Peyer's patch (tissue), 4 donors: Measurements from ENCODE around the gene SEC22B. TPM values are rescaled to one million over a fixed set of nuclear protein-coding genes. Genes with fewer than 3 reads are reported as not detected.
A peak's percentile ranks its signal among the peaks of the same experiment; 100 is the strongest.
"Not testable (repeated sequence)": the region's sequence is repeated elsewhere in the genome, so short reads cannot be mapped to it uniquely, and the experiment has no call there.

Experiments used
- DNase-seq, 3 donors: peaks; one replicate each; pipeline ENCODE4 v3.0.0-alpha.2; 2017 to 2019
- H3K27ac ChIP-seq, 4 donors: fragments of 200-600 bp; sonication (generic); one replicate each; pipeline ENCODE4 v1.5.1; 2016 to 2019
- H3K27me3 ChIP-seq, 2 donors: fragments of 200-600 bp; sonication (generic); one replicate each; pipeline ENCODE4 v1.5.1; 2019
- H3K36me3 ChIP-seq, 3 donors: fragments of 200-600 bp; sonication (generic); one replicate each; pipeline ENCODE4 v1.5.1; 2016 to 2019
- H3K4me1 ChIP-seq, 4 donors: fragments of 200-600 bp; sonication (generic); one replicate each; pipeline ENCODE4 v1.5.1; 2016 to 2019
- H3K4me3 ChIP-seq, 4 donors: fragments of 200-600 bp; sonication (generic); 1 replicate in 3 of 4; 2 replicates in 1 of 4; pipeline ENCODE4 v1.5.1; 2016 to 2019; ENCODE audit warnings: mild to moderate bottlenecking in 1 of 4
- H3K9me3 ChIP-seq, 4 donors: fragments of 200-600 bp; sonication (generic); one replicate each; pipeline ENCODE4 v1.5.1; 2016 to 2019; ENCODE audit warnings: mild to moderate bottlenecking in 1 of 4
- CTCF ChIP-seq, 6 experiments: fragments of 450-650 bp in 4 of 6; fragments of 200-600 bp in 2 of 6; sonication (generic) in 1 of 6; IDR thresholded peaks; one replicate each; pipeline ENCODE4 v1.5.1; 2017 to 2019; ENCODE audit warnings: antibody characterized with exemption in 6 of 6, mild to moderate bottlenecking in 3 of 6, moderate library complexity in 1 of 6
- POLR2A ChIP-seq, 2 donors: fragments of 450-650 bp; IDR thresholded peaks; one replicate each; pipeline ENCODE4 v1.5.1; 2017; ENCODE audit warnings: antibody characterized with exemption in 2 of 2, mild to moderate bottlenecking in 2 of 2, moderate library complexity in 2 of 2
- total RNA-seq, 4 donors: library from RNA; depleted of rRNA; stranded (reverse); fragments of >200 nt; gene quantifications; one replicate each; pipeline ENCODE4 v1.1.0, GENCODE V29; 2016

Gene SEC22B
- total RNA-seq = 10 to 100 TPM; 19.8 to 34.3 (median 28.5) TPM

GRCh38 chr1:120176092-120176855 lies at the start of gene SEC22B:
Gene SEC22B (minus strand): TSS chr1:120176520. CDS start chr1:120176381, 139 bp downstream.
- peak; percentile 90 to 96 for TF ChIP-seq POLR2A (IDR thresholded peaks at IDR 0.05)
- TF ChIP-seq CTCF (IDR thresholded peaks at IDR 0.05) = no peak

GRCh38 chr1:120217933-120218332 lies 41.6 kb upstream of the SEC22B start:
- H3K36me3 ChIP-seq, H3K4me3 ChIP-seq, H3K9me3 ChIP-seq, DNase-seq, H3K27ac ChIP-seq, H3K4me1 ChIP-seq, H3K27me3 ChIP-seq: not testable (repeated sequence)

More at GRCh38 chr1:120176092-120176855, at the start of gene SEC22B:
- Histone ChIP-seq H3K4me3 (peak within 1 kb of the TSS; percentile 61 to 90 (median 82)), H3K4me1 (peaks cover 0 to 5% (median 0%) of the 10 kb centered on the region in 4 donors), H3K27ac (peak within 1 kb of the TSS; percentile 84 to 96 (median 92)), H3K27me3 (no peaks in the 10 kb centered on the region), H3K9me3 (no peaks in the 10 kb centered on the region), H3K36me3 (no peaks in the 10 kb centered on the region)
- peak; percentile 86 to 96 (median 87) for DNase-seq

- not testable (repeated sequence) for H3K36me3 ChIP-seq, DNase-seq, H3K4me1 ChIP-seq, H3K4me3 ChIP-seq, H3K27me3 ChIP-seq, H3K9me3 ChIP-seq, H3K27ac ChIP-seq
Observed at GRCh38 chr1:120217175-120217929, 41.0 kb upstream of the SEC22B start.

- not testable (repeated sequence) for H3K4me1 ChIP-seq, H3K4me3 ChIP-seq, H3K27ac ChIP-seq, H3K27me3 ChIP-seq, H3K9me3 ChIP-seq, DNase-seq, H3K36me3 ChIP-seq
Observed at GRCh38 chr1:120213606-120214005, 37.3 kb upstream of the SEC22B start.

- not testable (repeated sequence) for H3K27ac ChIP-seq, H3K36me3 ChIP-seq, H3K9me3 ChIP-seq, H3K4me3 ChIP-seq, H3K4me1 ChIP-seq, DNase-seq, H3K27me3 ChIP-seq
Observed at GRCh38 chr1:120210754-120211153, 34.4 kb upstream of the SEC22B start.

- H3K4me3 ChIP-seq = peak overlapping the region in 3 of 4 donors; percentile 5 to 34 (median 32)
- DNase-seq = peak in 1 of 3 donors; percentile 10
- H3K27me3 ChIP-seq, H3K27ac ChIP-seq, H3K4me1 ChIP-seq, H3K9me3 ChIP-seq, H3K36me3 ChIP-seq: not testable (repeated sequence)
Observed at GRCh38 chr1:120196863-120197775, 20.8 kb upstream of the SEC22B start.

GRCh38 chr1:120188626-120189025 lies 12.3 kb upstream of the SEC22B start:
- H3K4me3 ChIP-seq, DNase-seq, H3K36me3 ChIP-seq, H3K9me3 ChIP-seq, H3K4me1 ChIP-seq, H3K27ac ChIP-seq, H3K27me3 ChIP-seq: not testable (repeated sequence)

GRCh38 chr1:120182176-120182707 lies 5.9 kb upstream of the SEC22B start:
- DNase-seq, H3K4me3 ChIP-seq, H3K36me3 ChIP-seq, H3K4me1 ChIP-seq, H3K9me3 ChIP-seq, H3K27ac ChIP-seq, H3K27me3 ChIP-seq: not testable (repeated sequence)

- H3K4me3 ChIP-seq = peak overlapping the region in 3 of 4 donors; percentile 17 to 37 (median 37)
- H3K9me3 ChIP-seq, H3K4me1 ChIP-seq, H3K27me3 ChIP-seq, H3K36me3 ChIP-seq: not testable (repeated sequence)
- peak in 1 of 3 donors; percentile 37 for DNase-seq
- peak overlapping the region; percentile 40 to 77 (median 50) for H3K27ac ChIP-seq
Observed at GRCh38 chr1:120179811-120180690, 3.7 kb upstream of the SEC22B start.
